GM12891 (cell line): ENCODE results near the gene TTC7B.

Experiments used
- POLR2A ChIP-seq: IDR thresholded peaks from 2 replicates; pipeline ENCODE4 v1.6.1; 2011; ENCODE audit warnings: low read depth, low read length, control low read depth
- POLR2AphosphoS5 ChIP-seq: IDR thresholded peaks from 2 replicates; pipeline ENCODE4 v1.6.1; 2011; ENCODE audit warnings: low read depth, low read length, control low read depth
- POU2F2 ChIP-seq: IDR thresholded peaks from 2 replicates; pipeline ENCODE4 v1.6.1; 2011; ENCODE audit warnings: low read depth, mild to moderate bottlenecking, control low read depth, low read length, moderate library complexity

GRCh38 chr14:90614696-90615516 lies 201.3 kb downstream of the TTC7B start:
- no peak for TF ChIP-seq POLR2A
- TF ChIP-seq POLR2AphosphoS5: no peak
- no peak for TF ChIP-seq POU2F2
